Neural cell (in vitro differentiated cells): ENCODE results near the gene SLC29A1. TPM values are rescaled to one million over a fixed set of nuclear protein-coding genes. Genes with fewer than 3 reads are reported as not detected.

Experiments
- H2AFZ ChIP-seq: fragments of 200-600, 300-800 bp; sonication (generic), shearing (Covaris generic); 2 replicates; pipeline ENCODE4 v1.6.0; 2014; ENCODE audit warnings: low read depth, mild to moderate bottlenecking, antibody characterized with exemption, low read length, moderate library complexity
- H3F3A ChIP-seq: fragments of 200-600 bp; shearing (Covaris generic); 2 replicates; pipeline ENCODE4 v1.6.1; 2016; ENCODE audit warnings: mild to moderate bottlenecking, moderate library complexity, mixed read lengths, antibody characterized with exemption, low read length; ENCODE audit not compliant: insufficient read depth, poor library complexity, severe bottlenecking
- H3K27ac ChIP-seq: fragments of 200-600, 300-800 bp; sonication (generic), shearing (Covaris generic); 2 replicates; pipeline ENCODE4 v1.5.1; 2014; ENCODE audit warnings: mild to moderate bottlenecking, low read length, moderate library complexity
- H3K27me3 ChIP-seq: fragments of 300-800, 200-600 bp; sonication (generic), shearing (Covaris generic); 2 replicates; pipeline ENCODE4 v1.6.0; 2014; ENCODE audit warnings: mild to moderate bottlenecking, low read depth, low read length, moderate library complexity; ENCODE audit not compliant: insufficient read depth
- H3K36me3 ChIP-seq: fragments of 300-800, 200-600 bp; sonication (generic), shearing (Covaris generic); 2 replicates; pipeline ENCODE4 v1.5.1; 2014; ENCODE audit warnings: mild to moderate bottlenecking, antibody characterized with exemption, low read length, moderate library complexity; ENCODE audit not compliant: insufficient read depth
- H3K4me2 ChIP-seq: fragments of 300-800, 200-600 bp; sonication (generic), shearing (Covaris generic); 2 replicates; pipeline ENCODE4 v1.6.0; 2014; ENCODE audit warnings: mild to moderate bottlenecking, low read length
- H3K4me3 ChIP-seq: fragments of 300-800, 200-600 bp; sonication (generic), shearing (Covaris generic); 2 replicates; pipeline ENCODE4 v1.5.1; 2014; ENCODE audit warnings: mild to moderate bottlenecking, low read length, moderate library complexity
- H3K79me2 ChIP-seq: fragments of 200-600 bp; shearing (Covaris generic); replicated peaks from 2 replicates; pipeline ENCODE4 v1.6.0; 2014; ENCODE audit warnings: mild to moderate bottlenecking, low read length, moderate library complexity; ENCODE audit not compliant: insufficient read depth
- H3K9ac ChIP-seq: fragments of 300-800, 200-600 bp; sonication (generic), shearing (Covaris generic); 2 replicates; pipeline ENCODE4 v1.6.1; 2016; ENCODE audit warnings: mild to moderate bottlenecking, low read length, mixed read lengths
- H3K9me2 ChIP-seq: fragments of 200-600 bp; shearing (Covaris generic); 2 replicates; pipeline ENCODE4 v1.6.1; 2016; ENCODE audit warnings: mild to moderate bottlenecking, low read length, mixed read lengths; ENCODE audit not compliant: insufficient read depth
- H3K9me3 ChIP-seq: fragments of 200-600, 300-800 bp; sonication (generic), shearing (Covaris generic); 2 replicates; pipeline ENCODE4 v1.6.1; 2016; ENCODE audit warnings: mild to moderate bottlenecking, mixed run types, low read length, moderate library complexity, mixed read lengths
- H4K20me1 ChIP-seq: fragments of 200-600 bp; shearing (Covaris generic); 2 replicates; pipeline ENCODE4 v1.6.1; 2016; ENCODE audit warnings: mild to moderate bottlenecking, mixed run types; ENCODE audit not compliant: insufficient read depth
- CTCF ChIP-seq: fragments of 450-650 bp; IDR thresholded peaks from 2 replicates; pipeline ENCODE4 v1.5.1; 2014; ENCODE audit warnings: antibody characterized with exemption, mild to moderate bottlenecking, moderate library complexity; ENCODE audit not compliant: poor library complexity, severe bottlenecking
- EP300 ChIP-seq: fragments of 450-650 bp; conservative IDR thresholded peaks from 2 replicates; pipeline ENCODE4 v1.6.1; 2014; ENCODE audit warnings: antibody characterized with exemption, mild to moderate bottlenecking, moderate library complexity; ENCODE audit not compliant: poor library complexity, severe bottlenecking
- EZH2 ChIP-seq: fragments of 200-600, 300-800 bp; shearing (Covaris generic), sonication (generic); IDR thresholded peaks from 2 replicates; pipeline ENCODE4 v1.6.1; 2014; ENCODE audit warnings: antibody characterized with exemption, low read length, borderline replicate concordance, mild to moderate bottlenecking; ENCODE audit not compliant: insufficient read depth, poor library complexity, severe bottlenecking
- MXI1 ChIP-seq: fragments of 450-650 bp; conservative IDR thresholded peaks from 2 replicates; pipeline ENCODE4 v1.6.1; 2014; ENCODE audit warnings: antibody characterized with exemption, mild to moderate bottlenecking; ENCODE audit not compliant: poor library complexity, severe bottlenecking
- POLR2AphosphoS5 ChIP-seq: IDR thresholded peaks from 2 replicates; pipeline ENCODE4 v1.6.1; 2012
- RAD21 ChIP-seq: fragments of 450-650 bp; conservative IDR thresholded peaks from 2 replicates; pipeline ENCODE4 v1.6.1; 2014; ENCODE audit warnings: antibody characterized with exemption, mild to moderate bottlenecking, moderate library complexity
- REST ChIP-seq: IDR thresholded peaks from 2 replicates; pipeline ENCODE4 v1.6.1; 2012; ENCODE audit warnings: borderline replicate concordance
- SMC3 ChIP-seq: fragments of 450-650 bp; conservative IDR thresholded peaks from 2 replicates; pipeline ENCODE4 v1.6.1; 2014; ENCODE audit warnings: antibody characterized with exemption, mild to moderate bottlenecking, moderate library complexity; ENCODE audit not compliant: poor library complexity
- TAF1 ChIP-seq: IDR thresholded peaks from 2 replicates; pipeline ENCODE4 v1.6.1; 2012; ENCODE audit warnings: low read depth
- polyA plus RNA-seq: library from polyadenylated mRNA; depleted of rRNA; stranded (reverse); fragments of >200 nt; gene quantifications from 2 replicates; pipeline ENCODE4 v1.2.3, GENCODE V29; 2014

Gene SLC29A1
- polyA plus RNA-seq, 1 donor from 2014 or later: 18.9 TPM

- H3K36me3 ChIP-seq: no peaks in the 10 kb centered on the region
- no peaks in the 10 kb centered on the region for H3F3A ChIP-seq
- no peak overlapping the region for H2AFZ ChIP-seq
- H3K4me3 ChIP-seq: no peak overlapping the region
- H3K9me2 ChIP-seq: no peaks in the 10 kb centered on the region
- H3K27ac ChIP-seq: no peak overlapping the region
- H3K9ac ChIP-seq: no peak overlapping the region
- H4K20me1 ChIP-seq: peaks cover 4% of the 10 kb centered on the region
- TF ChIP-seq EP300: no peak
- no peak for TF ChIP-seq CTCF
- no peak for TF ChIP-seq TAF1
- TF ChIP-seq SMC3: no peak
- TF ChIP-seq POLR2AphosphoS5: no peak
- no peak for TF ChIP-seq MXI1
- no peak for TF ChIP-seq EZH2
- TF ChIP-seq RAD21: no peak
- no peak for TF ChIP-seq REST
- no peaks in the 10 kb centered on the region for H3K9me3 ChIP-seq
- no peak overlapping the region for H3K4me2 ChIP-seq
- H3K27me3 ChIP-seq: no peaks in the 10 kb centered on the region
- H3K79me2 ChIP-seq: peaks cover 33% of the 10 kb centered on the region
Measured at GRCh38 chr6:44260011-44260410, 36.6 kb downstream of the SLC29A1 start.

- Histone ChIP-seq H3K79me2 (peaks cover 27% of the 10 kb centered on the region), H3K9ac (no peak overlapping the region), H3K27me3 (no peaks in the 10 kb centered on the region), H3K36me3 (no peaks in the 10 kb centered on the region), H3K4me3 (no peak overlapping the region), H3K4me2 (no peak overlapping the region), H4K20me1 (peaks cover 4% of the 10 kb centered on the region), H3F3A (no peaks in the 10 kb centered on the region), H3K9me2 (no peaks in the 10 kb centered on the region), H3K27ac (no peak overlapping the region), H3K9me3 (no peaks in the 10 kb centered on the region), H2AFZ (no peak overlapping the region)
- TF ChIP-seq SMC3 (no peak), TAF1 (no peak), POLR2AphosphoS5 (no peak), MXI1 (no peak), CTCF (no peak), RAD21 (no peak), EZH2 (no peak), EP300 (no peak), REST (no peak)
Measured at GRCh38 chr6:44260451-44261297, 37.3 kb downstream of the SLC29A1 start.
